ENCODE data around the gene SNX13.

GRCh38 chr7:17743316-17743715 lies 197.0 kb downstream of the SNX13 start:
- TF ChIP-seq, protein P1, sequence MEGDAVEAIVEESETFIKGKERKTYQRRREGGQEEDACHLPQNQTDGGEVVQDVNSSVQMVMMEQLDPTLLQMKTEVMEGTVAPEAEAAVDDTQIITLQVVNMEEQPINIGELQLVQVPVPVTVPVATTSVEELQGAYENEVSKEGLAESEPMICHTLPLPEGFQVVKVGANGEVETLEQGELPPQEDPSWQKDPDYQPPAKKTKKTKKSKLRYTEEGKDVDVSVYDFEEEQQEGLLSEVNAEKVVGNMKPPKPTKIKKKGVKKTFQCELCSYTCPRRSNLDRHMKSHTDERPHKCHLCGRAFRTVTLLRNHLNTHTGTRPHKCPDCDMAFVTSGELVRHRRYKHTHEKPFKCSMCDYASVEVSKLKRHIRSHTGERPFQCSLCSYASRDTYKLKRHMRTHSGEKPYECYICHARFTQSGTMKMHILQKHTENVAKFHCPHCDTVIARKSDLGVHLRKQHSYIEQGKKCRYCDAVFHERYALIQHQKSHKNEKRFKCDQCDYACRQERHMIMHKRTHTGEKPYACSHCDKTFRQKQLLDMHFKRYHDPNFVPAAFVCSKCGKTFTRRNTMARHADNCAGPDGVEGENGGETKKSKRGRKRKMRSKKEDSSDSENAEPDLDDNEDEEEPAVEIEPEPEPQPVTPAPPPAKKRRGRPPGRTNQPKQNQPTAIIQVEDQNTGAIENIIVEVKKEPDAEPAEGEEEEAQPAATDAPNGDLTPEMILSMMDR (IDR thresholded peaks at IDR 0.05; ENCODE audit: low read length) = no peak
- TF ChIP-seq EZH2phosphoT487 (IDR thresholded peaks at IDR 0.05; ENCODE audit: low read length) = no peak
